CD4-positive, alpha-beta T cell treated with Interferon alpha-2 for 1 hour (primary cell): ENCODE data around the gene UGT1A8.
"Not testable (repeated sequence)": the region's sequence is repeated elsewhere in the genome, so short reads cannot be mapped to it uniquely, and the experiment has no call there.

ENCODE experiments used
- DNase-seq, 2 donors: peaks; one replicate each; pipeline ENCODE4 v3.0.0-alpha.2; 2020 to 2022

UGT1A8 gene

DNA sequence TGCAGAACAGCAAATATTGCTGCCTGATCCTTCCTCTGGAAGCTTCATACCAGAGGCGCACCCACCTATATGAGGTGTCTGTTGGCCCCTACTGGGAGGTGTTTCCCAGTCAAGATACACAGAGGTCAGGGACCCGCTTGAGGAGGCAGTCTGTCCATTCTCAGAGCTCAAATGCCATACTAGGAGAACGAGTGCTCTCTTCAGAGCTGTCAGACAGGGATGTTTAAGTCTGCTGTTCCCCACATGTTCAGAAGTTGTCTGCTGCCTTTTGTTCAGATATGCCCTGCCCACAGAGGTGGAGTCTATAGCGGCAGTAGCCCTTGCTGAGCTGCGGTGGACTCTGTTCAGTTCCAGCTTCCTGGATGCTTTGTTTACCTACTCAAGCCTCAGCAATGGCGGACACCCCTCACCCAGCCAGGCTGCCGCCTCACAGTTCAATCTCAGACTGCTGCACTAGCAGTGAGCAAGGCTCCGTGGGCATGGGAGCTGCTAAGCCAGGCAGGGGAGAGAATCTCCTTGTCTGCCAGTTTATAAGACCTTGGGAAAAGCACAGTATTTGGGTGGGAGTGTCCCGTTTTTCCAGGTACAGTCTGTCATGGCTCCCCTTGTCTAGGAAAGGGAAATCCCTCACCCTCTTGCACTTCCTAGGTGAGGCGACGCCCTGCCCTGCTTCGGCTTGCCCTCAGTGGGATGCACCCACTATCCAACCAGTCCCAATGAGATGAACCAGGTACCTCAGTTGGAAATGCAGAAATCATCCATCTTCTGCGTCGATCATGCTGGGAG, 119.6 kb downstream of the UGT1A8 start:
- not testable (repeated sequence) for DNase-seq

DNA sequence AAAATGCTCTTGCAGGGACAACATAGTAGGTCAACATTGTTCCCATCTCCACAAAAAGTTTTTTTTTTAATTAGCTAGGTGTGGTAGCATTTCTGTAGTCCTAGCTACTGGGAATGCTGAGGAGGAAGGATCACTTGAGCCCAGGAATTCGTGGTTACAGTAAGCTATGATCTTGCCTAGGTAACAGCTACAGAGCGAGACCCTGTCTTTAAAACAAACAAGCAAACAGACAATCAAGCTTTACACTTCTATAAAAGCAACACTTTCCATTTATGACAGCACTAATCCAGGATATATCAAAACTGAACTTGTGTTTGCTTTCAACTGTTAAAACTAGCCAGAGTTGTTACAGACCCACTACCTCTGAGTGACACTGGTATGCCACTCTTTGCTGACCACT, 123.4 kb downstream of the UGT1A8 start:
- DNase-seq, result no peak

DNA sequence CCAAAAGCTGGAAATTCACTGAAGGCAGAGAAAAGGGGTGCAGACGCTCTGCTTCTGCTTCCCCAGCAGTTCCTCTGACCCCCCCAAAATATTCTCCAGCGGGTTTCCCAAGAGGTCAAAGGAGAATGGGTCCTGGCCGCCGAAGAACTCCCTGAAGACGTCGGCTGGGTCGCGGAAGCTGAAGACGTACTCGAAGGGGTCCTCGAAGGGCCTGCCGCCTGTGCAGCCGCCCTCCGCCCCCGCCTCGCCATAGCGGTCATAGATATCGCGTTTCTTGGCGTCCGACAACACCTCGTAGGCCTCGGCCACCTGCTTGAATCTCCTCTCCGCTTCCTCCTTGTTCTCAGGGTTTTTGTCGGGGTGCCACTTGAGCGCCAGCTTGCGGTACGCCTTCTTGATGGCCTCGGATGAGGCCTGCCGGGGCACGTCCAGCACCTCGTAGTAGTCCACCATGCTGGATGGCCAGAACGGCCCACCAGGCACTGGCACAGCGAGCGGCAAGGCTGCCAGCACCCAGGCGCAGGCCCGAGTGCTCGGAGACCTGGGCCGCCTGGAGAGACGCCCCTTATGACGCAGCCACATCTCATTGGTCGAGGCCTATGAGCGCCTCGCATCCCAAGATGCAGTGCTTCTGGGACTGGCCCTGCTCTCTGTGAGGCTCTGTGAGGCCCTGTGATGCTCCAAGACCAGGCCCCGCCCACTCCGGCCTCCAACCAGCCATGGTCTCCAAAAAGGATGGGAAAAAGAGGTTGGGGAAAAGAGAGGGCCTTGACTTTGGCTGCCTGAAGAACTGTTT, 126.2 kb downstream of the UGT1A8 start:
- DNase-seq, result no peak

DNA sequence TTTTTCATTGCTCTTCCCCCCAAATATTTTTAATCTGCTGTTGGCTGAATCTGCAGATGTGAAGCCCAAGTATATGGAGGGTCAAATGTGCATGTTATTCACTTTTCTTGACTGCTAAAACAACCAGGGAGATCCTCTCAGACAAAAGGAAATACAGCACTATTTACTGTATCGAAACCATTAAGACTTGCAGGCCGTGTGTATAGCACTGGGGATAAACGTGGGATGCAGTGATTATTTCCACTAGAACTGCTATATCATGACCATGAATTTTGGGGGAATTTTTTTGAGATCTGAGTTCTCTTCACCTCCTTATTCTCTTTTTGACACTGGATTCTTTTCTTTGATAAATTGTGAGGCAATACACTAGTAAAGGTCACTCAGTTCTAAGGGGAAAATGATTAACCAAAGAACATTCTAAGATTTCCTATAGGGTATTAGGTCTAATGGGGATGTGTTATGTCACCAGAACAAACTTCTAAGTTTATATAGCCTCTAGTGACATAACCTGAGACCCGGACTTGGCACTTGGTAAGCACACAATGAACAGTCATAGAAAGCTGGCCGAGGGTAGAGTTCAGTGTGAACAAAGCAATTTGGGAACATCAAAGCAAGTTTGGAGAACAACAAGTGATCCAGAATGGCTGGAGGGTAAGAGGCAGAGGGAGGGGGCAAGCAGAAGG, 127.8 kb downstream of the UGT1A8 start:
- no peak for DNase-seq

DNA sequence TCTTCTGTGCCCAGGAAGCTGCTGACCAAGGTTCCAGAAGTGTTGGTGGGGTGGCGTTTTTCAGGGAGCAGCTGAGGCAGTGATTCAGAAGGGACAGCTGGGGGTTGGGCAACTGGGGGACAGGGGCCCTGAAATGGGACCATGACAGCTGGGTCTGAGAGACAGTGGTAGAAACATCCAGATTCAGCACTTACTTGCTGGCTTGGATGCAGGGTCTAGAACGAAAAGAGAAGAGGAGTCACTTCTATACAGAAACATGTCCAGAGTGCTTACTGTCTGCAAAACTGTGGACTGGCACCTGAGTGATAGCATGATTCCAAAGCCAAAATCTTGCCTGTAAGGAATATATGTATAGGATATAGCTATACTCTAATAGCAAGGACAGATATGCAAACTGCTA, 128.4 kb downstream of the UGT1A8 start:
- not testable (repeated sequence) for DNase-seq

DNA sequence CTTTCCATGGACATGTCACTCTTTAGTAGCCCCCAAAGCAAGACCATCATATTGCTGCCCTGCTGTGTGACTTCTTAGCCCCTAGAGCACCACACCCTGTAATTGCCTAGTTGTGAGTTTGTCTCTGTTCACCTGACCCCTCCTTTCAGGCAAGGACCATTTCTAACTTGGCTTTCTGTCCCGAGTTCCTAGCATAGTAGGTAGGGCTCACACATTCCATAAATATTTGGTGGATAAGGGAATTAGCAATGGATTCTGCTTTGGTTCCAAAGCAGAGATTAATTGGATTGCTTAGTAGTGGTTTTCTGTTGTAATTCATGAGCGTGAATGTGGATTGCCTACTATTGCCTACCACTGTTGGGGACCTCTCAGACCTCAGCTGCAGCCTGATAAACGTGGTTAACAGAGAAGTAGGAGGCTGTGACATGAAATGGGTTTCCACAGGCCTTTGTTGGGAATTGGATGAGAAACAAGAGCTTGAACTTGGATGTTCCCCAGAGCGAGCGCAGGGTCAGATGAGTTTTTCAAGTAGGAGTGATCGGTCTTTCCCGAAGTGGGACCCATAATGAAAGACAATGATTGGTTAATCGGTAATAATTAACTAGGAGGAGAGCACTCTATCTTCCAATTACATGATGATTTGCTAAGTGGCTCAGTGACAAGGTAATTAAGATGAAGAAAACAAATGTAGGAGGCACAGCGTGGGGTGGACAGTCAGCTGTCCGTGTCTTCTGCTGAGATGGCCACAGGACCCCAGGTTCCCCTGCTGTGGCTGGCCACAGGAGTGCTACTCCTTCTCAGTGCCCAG, 129.2 kb downstream of the UGT1A8 start:
- DNase-seq, result no peak

DNA sequence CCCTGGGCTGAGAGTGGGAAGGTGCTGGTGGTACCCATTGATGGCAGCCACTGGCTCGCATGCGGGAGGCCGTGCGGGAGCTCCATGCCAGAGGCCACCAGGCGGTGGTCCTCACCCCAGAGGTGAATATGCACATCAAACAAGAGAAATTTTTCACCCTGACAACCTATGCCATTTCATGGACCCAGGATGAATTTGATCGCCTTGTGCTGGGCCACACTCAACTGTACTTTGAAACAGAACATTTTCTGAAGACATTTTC, 129.8 kb downstream of the UGT1A8 start:
- no peak for DNase-seq

DNA sequence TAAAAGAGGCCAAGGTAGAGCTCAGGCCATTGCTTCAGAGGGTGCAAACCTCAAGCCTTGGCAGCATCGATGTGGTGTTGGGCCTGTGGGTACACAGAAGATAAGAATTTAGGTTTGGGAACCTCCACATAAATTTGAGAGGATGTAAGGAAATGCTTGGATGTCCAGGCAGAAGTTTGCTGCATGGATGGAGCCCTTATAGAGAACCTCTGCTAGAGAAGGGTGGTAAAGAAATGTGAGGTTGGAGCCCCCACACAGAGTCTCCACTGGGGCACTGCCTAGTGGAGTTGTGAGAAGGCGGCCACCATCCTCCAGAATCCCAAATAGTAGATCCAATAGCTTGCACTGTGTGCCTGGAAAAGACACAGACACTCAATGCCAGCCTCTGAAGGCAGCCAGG, 133.3 kb downstream of the UGT1A8 start:
- DNase-seq, result not testable (repeated sequence)

DNA sequence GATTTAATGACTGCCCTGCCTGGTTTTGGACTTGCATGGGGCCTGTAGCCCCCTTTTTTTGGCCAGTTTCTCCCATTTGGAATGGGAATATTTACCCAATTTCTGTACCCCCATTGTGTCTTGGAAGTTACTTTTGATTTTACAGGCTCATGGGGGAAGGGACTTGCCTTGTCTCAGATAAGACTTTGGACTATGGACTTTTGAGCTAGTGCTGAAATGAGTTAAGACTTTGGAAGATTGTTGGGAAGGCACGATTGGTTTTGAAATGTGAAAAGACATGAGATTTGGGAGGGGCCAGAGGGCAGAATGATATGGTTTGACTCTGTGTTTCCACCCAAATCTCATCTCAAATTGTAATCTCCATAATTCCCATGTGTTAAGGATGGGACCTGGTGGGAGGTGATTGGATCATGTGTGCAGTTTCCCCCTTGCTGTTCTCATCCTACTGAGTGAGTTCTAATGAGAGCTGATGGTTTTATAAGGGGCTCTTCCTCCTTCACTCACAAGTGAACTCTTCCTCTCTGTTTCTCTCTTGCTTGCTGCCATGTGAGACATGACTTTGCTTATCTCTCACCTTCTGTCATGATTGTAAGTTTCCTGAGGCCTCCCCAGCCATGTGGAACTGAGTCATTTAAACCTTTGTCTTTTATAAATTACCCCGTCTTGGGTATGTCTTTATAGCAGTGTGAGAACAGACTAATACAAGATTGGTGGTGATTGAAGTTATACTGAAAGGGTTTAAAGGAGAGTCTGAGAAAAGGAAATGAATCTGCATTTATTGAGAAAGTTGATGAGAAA, 134.0 kb downstream of the UGT1A8 start:
- DNase-seq, result not testable (repeated sequence)

DNA sequence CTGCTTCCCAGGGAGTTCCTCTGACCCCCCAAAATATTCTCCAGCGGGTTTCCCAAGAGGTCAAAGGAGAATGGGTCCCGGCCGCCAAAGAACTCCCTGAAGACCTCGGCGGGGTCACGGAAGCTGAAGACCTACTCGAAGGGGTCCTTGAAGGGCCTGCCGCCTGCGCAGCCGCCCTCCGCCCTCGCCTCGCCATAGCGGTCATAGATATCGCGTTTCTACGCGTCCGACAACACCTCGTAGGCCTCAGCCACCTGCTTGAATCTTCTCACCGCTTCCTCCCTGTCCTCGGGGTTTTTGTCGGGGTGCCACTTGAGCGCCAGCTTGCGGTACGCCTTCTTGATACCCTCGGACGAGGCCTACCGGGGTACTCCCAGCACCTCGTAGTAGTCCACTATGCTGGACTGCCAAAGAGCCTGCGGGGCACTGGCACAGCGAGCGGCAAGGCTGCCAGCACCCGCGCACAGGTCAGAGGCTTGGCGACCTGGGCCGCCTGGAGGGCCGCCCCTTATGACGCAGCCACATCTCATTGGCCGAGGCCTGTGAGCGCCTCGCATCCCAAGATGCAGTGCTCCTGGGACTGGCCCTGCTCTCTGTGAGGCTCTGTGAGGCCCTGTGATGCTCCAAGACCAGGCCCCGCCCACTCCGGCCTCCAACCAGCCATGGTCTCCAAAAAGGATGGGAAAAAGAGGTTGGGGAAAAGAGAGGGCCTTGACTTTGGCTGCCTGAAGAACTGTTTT, 137.6 kb downstream of the UGT1A8 start:
- DNase-seq, result no peak

DNA sequence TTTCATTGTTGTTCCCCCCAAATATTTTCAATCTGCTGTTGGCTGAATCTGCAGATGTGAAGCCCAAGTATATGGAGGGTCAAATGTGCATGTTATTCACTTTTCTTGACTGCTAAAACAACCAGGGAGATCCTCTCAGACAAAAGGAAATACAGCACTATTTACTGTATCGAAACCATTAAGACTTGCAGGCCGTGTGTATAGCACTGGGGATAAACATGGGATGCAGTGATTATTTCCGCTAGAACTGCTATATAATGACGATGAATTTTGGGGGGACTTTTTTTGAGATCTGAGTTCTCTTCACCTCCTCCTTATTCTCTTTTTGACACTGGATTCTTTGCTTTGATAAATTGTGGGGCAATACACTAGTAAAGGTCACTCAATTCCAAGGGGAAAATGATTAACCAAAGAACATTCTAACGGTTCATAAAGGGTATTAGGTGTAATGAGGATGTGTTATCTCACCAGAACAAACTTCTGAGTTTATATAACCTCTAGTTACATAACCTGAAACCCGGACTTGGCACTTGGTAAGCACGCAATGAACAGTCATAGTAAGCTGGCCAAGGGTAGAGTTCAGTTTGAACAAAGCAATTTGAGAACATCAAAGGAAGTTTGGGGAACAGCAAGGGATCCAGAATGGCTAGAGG, 139.1 kb downstream of the UGT1A8 start:
- no peak for DNase-seq

DNA sequence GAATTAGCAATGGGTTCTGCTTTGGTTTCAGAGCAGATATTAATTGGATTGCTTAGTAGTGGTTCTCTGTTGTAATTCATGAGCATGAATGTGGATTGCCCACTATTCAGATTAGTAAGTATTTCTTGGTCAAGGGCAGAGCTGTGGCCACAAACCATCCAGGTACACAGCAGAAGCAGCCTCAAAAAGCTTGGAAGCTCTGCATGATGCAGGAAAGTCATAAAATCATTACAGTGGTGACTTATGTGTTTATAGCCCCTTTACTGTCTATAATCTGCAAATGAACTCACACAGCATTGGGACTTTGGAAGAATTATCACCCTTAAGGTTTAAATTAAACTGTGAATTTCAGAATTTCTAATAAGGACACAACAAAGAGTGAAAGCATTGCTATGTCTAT, 140.7 kb downstream of the UGT1A8 start:
- no peak for DNase-seq

DNA sequence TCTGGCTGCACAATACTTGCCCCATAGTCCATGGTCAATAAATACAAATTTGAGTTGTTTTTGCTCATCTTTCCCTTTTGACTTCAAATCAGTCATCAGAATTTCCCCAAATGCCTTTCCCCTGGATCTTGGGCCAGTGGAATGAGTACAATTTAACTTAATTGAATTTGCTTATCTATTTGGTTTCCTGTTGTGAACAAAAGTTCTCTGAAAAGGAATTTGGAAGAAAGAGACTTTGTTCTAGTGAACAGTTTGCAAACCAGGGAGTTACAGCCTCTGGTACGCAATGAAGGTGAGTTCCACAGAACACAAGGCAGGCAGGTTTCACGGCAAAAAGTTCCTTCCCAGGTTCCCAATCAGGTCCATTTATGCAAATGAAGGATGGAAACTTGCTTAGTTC, 141.4 kb downstream of the UGT1A8 start:
- no peak for DNase-seq

DNA sequence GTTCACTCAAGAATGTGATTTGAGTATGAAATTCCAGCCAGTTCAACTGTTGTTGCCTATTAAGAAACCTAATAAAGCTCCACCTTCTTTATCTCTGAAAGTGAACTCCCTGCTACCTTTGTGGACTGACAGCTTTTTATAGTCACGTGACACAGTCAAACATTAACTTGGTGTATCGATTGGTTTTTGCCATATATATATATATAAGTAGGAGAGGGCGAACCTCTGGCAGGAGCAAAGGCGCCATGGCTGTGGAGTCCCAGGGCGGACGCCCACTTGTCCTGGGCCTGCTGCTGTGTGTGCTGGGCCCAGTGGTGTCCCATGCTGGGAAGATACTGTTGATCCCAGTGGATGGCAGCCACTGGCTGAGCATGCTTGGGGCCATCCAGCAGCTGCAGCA, 142.6 kb downstream of the UGT1A8 start, which contains the start of gene UGT1A1:
Gene UGT1A1, plus strand, starts transcription at position 228 of the 400 bp plus-strand sequence. Its CDS starts 18 bp downstream, at position 246.
- no peak for DNase-seq

DNA sequence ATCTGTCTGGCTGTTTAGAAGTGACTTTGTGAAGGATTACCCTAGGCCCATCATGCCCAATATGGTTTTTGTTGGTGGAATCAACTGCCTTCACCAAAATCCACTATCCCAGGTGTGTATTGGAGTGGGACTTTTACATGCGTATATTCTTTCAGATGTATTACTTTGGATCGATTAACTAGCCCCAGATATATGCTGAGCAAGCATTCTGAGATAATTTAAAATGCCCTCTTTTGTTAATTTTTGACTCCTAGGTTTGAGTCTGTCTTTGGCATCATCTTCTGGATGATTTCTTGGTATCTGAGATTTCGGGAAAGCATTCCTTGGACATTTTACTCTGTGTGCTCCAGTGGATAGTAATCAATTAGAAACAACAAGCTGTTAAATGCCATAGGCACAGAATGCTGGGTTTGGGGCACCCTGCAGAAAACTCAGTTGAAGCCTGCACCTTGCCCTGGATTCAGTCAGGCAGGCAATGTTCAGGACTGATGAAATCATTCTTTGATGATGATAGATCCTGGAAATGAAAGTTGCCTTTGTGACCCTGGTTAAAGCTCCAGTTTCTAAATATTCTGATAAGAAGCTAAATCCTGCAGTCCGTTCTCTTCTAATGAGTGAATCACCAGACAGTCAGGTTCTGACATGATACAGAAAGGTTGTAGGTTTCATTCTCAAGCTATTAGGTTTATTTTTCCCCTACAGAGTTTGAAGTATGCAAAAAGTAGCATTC, 143.8 kb downstream of the UGT1A8 start:
- no peak for DNase-seq

DNA sequence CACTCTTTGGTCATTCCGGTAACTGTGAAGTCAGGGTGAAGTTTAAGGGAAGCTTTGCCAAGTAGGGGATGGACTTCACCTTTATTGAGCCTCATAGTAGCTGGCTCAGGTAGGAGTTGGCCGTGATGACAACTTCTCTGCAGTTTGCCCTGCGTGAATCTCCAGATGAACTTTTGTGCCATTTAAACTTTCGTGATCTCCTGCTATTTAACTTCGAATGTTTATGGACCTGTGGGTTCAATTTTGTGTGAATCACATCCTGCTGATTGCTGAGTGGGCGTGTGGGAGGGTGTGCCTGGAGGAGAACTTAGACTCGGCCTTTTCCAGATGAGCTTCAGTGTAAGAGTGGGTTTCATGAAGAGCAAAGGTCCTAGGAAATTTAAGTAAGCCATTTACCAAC, 146.8 kb downstream of the UGT1A8 start:
- no peak for DNase-seq

DNA sequence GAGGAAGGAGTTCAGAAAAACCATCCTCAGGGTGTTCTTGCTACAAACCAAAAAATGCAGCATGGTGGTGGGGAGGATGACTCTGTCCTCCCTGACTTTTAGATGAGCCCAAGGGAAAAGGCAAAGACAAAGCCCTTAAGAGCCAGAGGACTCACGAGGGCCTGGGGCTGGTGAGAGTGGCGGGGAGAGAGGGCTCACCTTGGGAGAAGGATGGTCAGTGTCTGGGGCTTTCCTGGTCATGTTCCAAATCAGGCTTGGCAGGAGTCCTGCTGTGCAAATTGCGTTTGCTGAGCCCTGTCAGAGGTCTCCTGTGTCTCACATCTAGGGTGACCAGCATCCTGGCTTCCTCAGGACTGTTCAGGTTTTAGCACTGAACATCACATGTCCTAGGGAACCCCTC, 147.3 kb downstream of the UGT1A8 start:
- DNase-seq, result no peak

DNA sequence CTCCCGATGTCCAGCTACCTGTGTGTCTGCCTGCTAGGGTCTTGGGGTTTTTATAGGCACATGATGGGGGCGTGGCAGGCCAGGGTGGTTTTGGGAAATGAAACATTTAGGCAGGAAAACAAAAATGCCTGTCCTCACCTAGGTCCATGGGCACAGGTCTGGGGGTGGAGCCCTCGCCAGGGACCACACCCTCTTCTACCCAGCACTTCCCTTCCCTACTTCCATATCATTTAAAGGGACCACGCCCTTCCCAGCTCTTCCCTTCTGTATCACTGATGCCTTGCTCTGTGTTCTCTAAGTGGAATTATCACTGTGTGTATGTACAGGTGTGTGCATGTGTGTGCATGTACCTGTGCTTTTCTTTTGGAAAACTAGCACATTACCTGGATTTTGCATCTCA, 149.0 kb downstream of the UGT1A8 start:
- DNase-seq, result no peak

DNA sequence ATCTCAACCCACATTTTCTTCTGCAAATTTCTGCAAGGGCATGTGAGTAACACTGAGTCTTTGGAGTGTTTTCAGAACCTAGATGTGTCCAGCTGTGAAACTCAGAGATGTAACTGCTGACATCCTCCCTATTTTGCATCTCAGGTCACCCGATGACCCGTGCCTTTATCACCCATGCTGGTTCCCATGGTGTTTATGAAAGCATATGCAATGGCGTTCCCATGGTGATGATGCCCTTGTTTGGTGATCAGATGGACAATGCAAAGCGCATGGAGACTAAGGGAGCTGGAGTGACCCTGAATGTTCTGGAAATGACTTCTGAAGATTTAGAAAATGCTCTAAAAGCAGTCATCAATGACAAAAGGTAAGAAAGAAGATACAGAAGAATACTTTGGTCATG, 150.6 kb downstream of the UGT1A8 start:
- no peak for DNase-seq

DNA sequence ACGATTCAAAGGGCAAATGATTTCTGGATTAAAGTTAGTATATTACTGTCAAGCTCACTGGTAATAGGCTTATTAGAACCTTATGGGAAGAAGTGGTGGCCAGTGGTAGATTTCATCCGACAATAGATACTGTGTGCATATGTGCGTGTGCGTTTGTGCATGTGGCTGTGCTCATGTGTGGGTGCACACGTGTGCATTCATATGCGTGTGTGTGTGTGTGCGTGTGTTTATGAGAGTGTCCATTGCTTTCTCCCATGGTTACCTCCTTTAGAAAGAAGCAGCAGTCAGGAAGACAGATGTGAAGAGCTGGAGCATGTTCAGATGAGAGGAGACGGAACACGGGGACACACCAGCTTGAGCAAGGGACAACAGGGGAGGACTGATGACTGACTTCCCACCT, 151.8 kb downstream of the UGT1A8 start:
- no peak for DNase-seq
